Mesenchymal stem cell (in vitro differentiated cells and primary cell): Measurements from ENCODE around the gene ZNF30.
"Not testable (repeated sequence)": the region's sequence is repeated elsewhere in the genome, so short reads cannot be mapped to it uniquely, and the experiment has no call there.

ENCODE experiments used
- DNase-seq: peaks from one replicate; pipeline ENCODE4 v3.0.0-alpha.2; 2013
- H2AFZ ChIP-seq: one replicate; pipeline ENCODE4 v1.6.1; 2013; ENCODE audit warnings: low read depth, mild to moderate bottlenecking, control low read depth, inconsistent platforms, low read length, moderate library complexity
- H2AK5ac ChIP-seq: 2 replicates; pipeline ENCODE4 v1.6.1; 2013; ENCODE audit warnings: low read length, moderate library complexity, mild to moderate bottlenecking, inconsistent platforms; ENCODE audit not compliant: severe bottlenecking
- H2BK120ac ChIP-seq: one replicate; pipeline ENCODE4 v1.6.1; 2013; ENCODE audit warnings: low read depth, mild to moderate bottlenecking, inconsistent platforms, low read length, moderate library complexity
- H2BK12ac ChIP-seq, 2 experiments: one replicate each; pipeline ENCODE4 v1.6.1; 2013; ENCODE audit warnings: inconsistent platforms in 2 of 2, low read length in 2 of 2, mild to moderate bottlenecking in 2 of 2, moderate library complexity in 2 of 2, control low read depth in 1 of 2
- H2BK15ac ChIP-seq: one replicate; pipeline ENCODE4 v1.6.1; 2013; ENCODE audit warnings: mild to moderate bottlenecking, low read depth, inconsistent platforms; ENCODE audit not compliant: poor library complexity, severe bottlenecking
- H2BK5ac ChIP-seq: 2 replicates; pipeline ENCODE4 v1.6.1; 2013; ENCODE audit warnings: low read depth, mild to moderate bottlenecking, low read length, control low read depth, inconsistent platforms; ENCODE audit not compliant: poor library complexity, severe bottlenecking
- H3K14ac ChIP-seq, 2 experiments: one replicate each; pipeline ENCODE4 v1.6.1; 2013; ENCODE audit warnings: inconsistent platforms in 2 of 2, low read length in 2 of 2, control low read depth in 1 of 2, mild to moderate bottlenecking in 1 of 2, moderate library complexity in 1 of 2
- H3K18ac ChIP-seq, 2 experiments: one replicate each; pipeline ENCODE4 v1.6.1; 2013; ENCODE audit warnings: inconsistent platforms in 2 of 2, low read length in 2 of 2, control low read depth in 1 of 2, low read depth in 1 of 2, mild to moderate bottlenecking in 1 of 2
- H3K23ac ChIP-seq, 2 experiments: one replicate each; pipeline ENCODE4 v1.6.1; 2013; ENCODE audit warnings: inconsistent platforms in 2 of 2, low read length in 2 of 2, mild to moderate bottlenecking in 2 of 2, moderate library complexity in 2 of 2, control low read depth in 1 of 2
- H3K27ac ChIP-seq: 2 replicates; pipeline ENCODE4 v1.5.1; 2013; ENCODE audit warnings: mild to moderate bottlenecking, moderate library complexity, low read length, control low read depth, inconsistent platforms; ENCODE audit not compliant: poor library complexity, severe bottlenecking
- H3K27me3 ChIP-seq, 2 experiments: 2 replicates each; pipeline versions ENCODE4 v1.6.1 to v1.7.0; 2013; ENCODE audit warnings: low read length in 2 of 2, mild to moderate bottlenecking in 2 of 2, moderate library complexity in 2 of 2, control low read depth in 1 of 2, inconsistent platforms in 1 of 2; ENCODE audit not compliant: control insufficient read depth in 1 of 2, insufficient read depth in 1 of 2
- H3K36me3 ChIP-seq, 2 experiments: 2 replicates each; pipeline versions ENCODE4 v1.6.1 to v1.7.0; 2013; ENCODE audit warnings: low read length in 2 of 2, control low read depth in 1 of 2, inconsistent platforms in 1 of 2, low read depth in 1 of 2, mild to moderate bottlenecking in 1 of 2; ENCODE audit not compliant: insufficient read depth in 2 of 2, control insufficient read depth in 1 of 2
- H3K4ac ChIP-seq, 2 experiments: one replicate each; pipeline ENCODE4 v1.6.1; 2013; ENCODE audit warnings: inconsistent platforms in 2 of 2, low read length in 2 of 2, mild to moderate bottlenecking in 2 of 2, moderate library complexity in 2 of 2, control low read depth in 1 of 2, low read depth in 1 of 2
- H3K4me1 ChIP-seq: 2 replicates; pipeline ENCODE4 v1.6.1; 2013; ENCODE audit warnings: low read depth, low read length, control low read depth; ENCODE audit not compliant: control insufficient read depth, insufficient read depth
- H3K4me2 ChIP-seq: 2 replicates; pipeline ENCODE4 v1.6.1; 2013; ENCODE audit warnings: low read length, mild to moderate bottlenecking, inconsistent platforms; ENCODE audit not compliant: poor library complexity, severe bottlenecking
- H3K4me3 ChIP-seq, 2 experiments: 2 replicates each; pipeline versions ENCODE4 v1.5.1 to v1.7.0; 2013; ENCODE audit warnings: low read length in 2 of 2, mild to moderate bottlenecking in 2 of 2, control low read depth in 1 of 2, low read depth in 1 of 2; ENCODE audit not compliant: insufficient read depth in 1 of 2
- H3K79me1 ChIP-seq: replicated peaks from 2 replicates; pipeline ENCODE4 v1.6.1; 2013; ENCODE audit warnings: mild to moderate bottlenecking, control low read depth, low read length, inconsistent platforms; ENCODE audit not compliant: poor library complexity, severe bottlenecking
- H3K9ac ChIP-seq: 2 replicates; pipeline ENCODE4 v1.7.0; 2013; ENCODE audit warnings: mild to moderate bottlenecking, low read length, moderate library complexity
- H3K9me3 ChIP-seq: 2 replicates; pipeline ENCODE4 v1.7.0; 2013; ENCODE audit warnings: mild to moderate bottlenecking, low read length; ENCODE audit not compliant: control insufficient read depth
- H4K8ac ChIP-seq: one replicate; pipeline ENCODE4 v1.6.1; 2013; ENCODE audit warnings: inconsistent platforms, mild to moderate bottlenecking, low read length, moderate library complexity
- H4K91ac ChIP-seq: one replicate; pipeline ENCODE4 v1.6.1; 2013; ENCODE audit warnings: mild to moderate bottlenecking, low read length, inconsistent platforms
- WGBS: methylation state at CpG from one replicate; pipeline ENCODE4 v1.1.7; 2013; ENCODE audit warnings: mixed read lengths; 5-methylcytosine and 5-hydroxymethylcytosine counted together

ZNF30 gene

GRCh38 chr19:34917144-34917543 is 9.6 kb upstream of the ZNF30 start:
- not testable (repeated sequence) for H3K4me1 ChIP-seq, H3K27ac ChIP-seq, H3K79me1 ChIP-seq, H4K91ac ChIP-seq, H4K8ac ChIP-seq, H2BK15ac ChIP-seq, H3K9ac ChIP-seq, H3K4ac ChIP-seq, H2BK120ac ChIP-seq, H2AFZ ChIP-seq, DNase-seq, H3K4me2 ChIP-seq, H3K36me3 ChIP-seq, H3K4me3 ChIP-seq, H2BK12ac ChIP-seq, H3K23ac ChIP-seq, H3K14ac ChIP-seq, H3K27me3 ChIP-seq, H3K18ac ChIP-seq, H2AK5ac ChIP-seq, H2BK5ac ChIP-seq
- WGBS = 36% methylated on average over 3 of the region's 3 CpGs
- peaks cover 18% of the 10 kb centered on the region for H3K9me3 ChIP-seq

GRCh38 chr19:34918190-34918589 is 8.5 kb upstream of the ZNF30 start:
- Histone ChIP-seq H2BK12ac (no peak overlapping the region), H3K9me3 (peaks cover 18% of the 10 kb centered on the region), H2BK5ac (no peak overlapping the region), H3K23ac (no peak overlapping the region), H3K36me3 (no peaks in the 10 kb centered on the region), H3K27me3 (no peaks in the 10 kb centered on the region), H2AK5ac (no peak overlapping the region), H4K91ac (no peak overlapping the region), H3K27ac (no peak overlapping the region), H4K8ac (no peak overlapping the region), H2AFZ (no peak overlapping the region), H3K4me1 (no peaks in the 10 kb centered on the region), H2BK15ac (no peak overlapping the region), H3K14ac (no peak overlapping the region), H3K9ac (no peak overlapping the region), H3K4me3 (no peak overlapping the region), H3K18ac (no peak overlapping the region), H3K4ac (no peak overlapping the region), H3K4me2 (no peak overlapping the region), H3K79me1 (no peaks in the 10 kb centered on the region), H2BK120ac (no peak overlapping the region)
- 56% methylated on average over 2 of the region's 2 CpGs for WGBS
- no peak for DNase-seq

GRCh38 chr19:34920090-34920786 is 6.5 kb upstream of the ZNF30 start:
- H2AK5ac ChIP-seq, H3K23ac ChIP-seq, H3K18ac ChIP-seq, H3K4me1 ChIP-seq, H2BK5ac ChIP-seq, H3K4me3 ChIP-seq, H3K27ac ChIP-seq, H3K9ac ChIP-seq, H3K14ac ChIP-seq, H3K36me3 ChIP-seq, H2BK15ac ChIP-seq, H3K4ac ChIP-seq, H4K8ac ChIP-seq, H2AFZ ChIP-seq, H2BK12ac ChIP-seq, H3K4me2 ChIP-seq, H4K91ac ChIP-seq, H3K27me3 ChIP-seq, DNase-seq, H3K79me1 ChIP-seq, H2BK120ac ChIP-seq: not testable (repeated sequence)
- H3K9me3 ChIP-seq = peaks cover 18% of the 10 kb centered on the region
- WGBS = 63% methylated on average over 6 of the region's 8 CpGs

- no peak overlapping the region for H2BK12ac ChIP-seq
- no peak overlapping the region for H3K23ac ChIP-seq
- peaks cover 0 to 2% of the 10 kb centered on the region in 2 experiments for H3K36me3 ChIP-seq
- DNase-seq = no peak
- H2BK120ac ChIP-seq = no peak overlapping the region
- WGBS = 96% methylated on average over 14 of the region's 15 CpGs
- no peak overlapping the region for H3K4me3 ChIP-seq
- no peak overlapping the region for H2AFZ ChIP-seq
- no peak overlapping the region for H2BK15ac ChIP-seq
- no peak overlapping the region for H3K4ac ChIP-seq
- no peak overlapping the region for H3K18ac ChIP-seq
- no peaks in the 10 kb centered on the region for H3K9me3 ChIP-seq
- H3K79me1 ChIP-seq = peaks cover 12% of the 10 kb centered on the region
- no peaks in the 10 kb centered on the region for H3K27me3 ChIP-seq
- H4K8ac ChIP-seq = no peak overlapping the region
- H3K9ac ChIP-seq = no peak overlapping the region
- peaks cover 3% of the 10 kb centered on the region for H3K4me1 ChIP-seq
- no peak overlapping the region for H3K14ac ChIP-seq
- H2AK5ac ChIP-seq = no peak overlapping the region
- H4K91ac ChIP-seq = no peak overlapping the region
- no peak overlapping the region for H2BK5ac ChIP-seq
- no peak overlapping the region for H3K27ac ChIP-seq
- no peak overlapping the region for H3K4me2 ChIP-seq
Observed at GRCh38 chr19:34925278-34925855, 1.3 kb upstream of the ZNF30 start.
